ENCODE results near the gene ATF6B. TPM values are rescaled to one million over a fixed set of nuclear protein-coding genes. Genes with fewer than 3 reads are reported as not detected.
"Not testable (repeated sequence)": the region's sequence is repeated elsewhere in the genome, so short reads cannot be mapped to it uniquely, and the experiment has no call there.

ATF6B gene
- total RNA-seq, 1 donor from 2014 or later: 14.1 TPM

- peaks cover 0 to 34% (median 12%) of the 10 kb centered on the region in 3 donors for H3K36me3 ChIP-seq (ENCODE audit: control insufficient read depth in 3 of 3, insufficient read depth in 3 of 3, low read length in 3 of 3)
- H3K4me3 ChIP-seq (ENCODE audit: low read length in 3 of 3); H3K9me3 ChIP-seq (ENCODE audit: control insufficient read depth in 3 of 3, low read length in 3 of 3); H3K4me1 ChIP-seq (ENCODE audit: control insufficient read depth in 3 of 3, insufficient read depth in 3 of 3, low read length in 3 of 3); H3K27me3 ChIP-seq (ENCODE audit: control insufficient read depth in 3 of 3, insufficient read depth in 3 of 3, low read length in 3 of 3); H3K27ac ChIP-seq (ENCODE audit: low read depth, low read length); H3K9ac ChIP-seq (ENCODE audit: low read depth in 1 of 3, low read length in 3 of 3): not testable (repeated sequence)
These were observed 59.7 kb downstream of the ATF6B start for GRCh38 chr6:32068315-32068714.

DNA sequence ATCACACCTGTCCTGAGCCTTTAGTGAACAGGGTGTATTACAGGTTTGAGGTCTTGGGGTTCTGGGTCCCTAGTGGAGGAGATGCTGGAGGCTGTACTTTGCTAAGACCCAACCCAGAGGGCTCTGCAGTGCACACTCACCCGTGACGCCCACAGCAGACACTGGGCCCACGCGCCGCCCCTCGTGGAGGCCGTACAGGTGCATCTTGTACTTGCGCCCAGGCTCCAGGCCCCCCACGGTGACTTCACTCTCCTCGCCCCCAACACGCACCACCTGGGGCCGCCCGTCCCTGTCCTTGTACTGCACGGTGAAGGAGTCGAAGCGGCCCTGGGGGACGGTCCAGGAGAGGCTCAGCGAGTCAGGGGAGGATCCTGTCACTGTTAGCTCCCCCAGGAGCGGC lies 60.5 kb downstream of the ATF6B start:
- not testable (repeated sequence) for H3K9me3 ChIP-seq (ENCODE audit: control insufficient read depth in 3 of 3, low read length in 3 of 3); H3K4me3 ChIP-seq (ENCODE audit: low read length in 3 of 3); H3K9ac ChIP-seq (ENCODE audit: low read depth in 1 of 3, low read length in 3 of 3); H3K27me3 ChIP-seq (ENCODE audit: control insufficient read depth in 3 of 3, insufficient read depth in 3 of 3, low read length in 3 of 3); H3K27ac ChIP-seq (ENCODE audit: low read depth, low read length); H3K4me1 ChIP-seq (ENCODE audit: control insufficient read depth in 3 of 3, insufficient read depth in 3 of 3, low read length in 3 of 3)
- H3K36me3 ChIP-seq (ENCODE audit: control insufficient read depth in 3 of 3, insufficient read depth in 3 of 3, low read length in 3 of 3): peaks cover 0 to 36% (median 12%) of the 10 kb centered on the region in 3 donors

Small RNA genes lying within 50 kb of the gene (small RNA-seq; reads per million reads assigned to genes)
- not detected for gene RNA5SP206

Other genes with a start within 250 kb of the ATF6B start
- 0.52 TPM for gene SLC44A4, start 249.2 kb downstream of the ATF6B start, total RNA-seq
- gene EHMT2, start 230.5 kb downstream of the ATF6B start, total RNA-seq: 24.0 TPM
- 6.3 TPM for gene ZBTB12, start 226.2 kb downstream of the ATF6B start, total RNA-seq
- gene C2, start 200.5 kb downstream of the ATF6B start, total RNA-seq: 8.4 TPM
- gene CFB, start 182.2 kb downstream of the ATF6B start, total RNA-seq: 3.7 TPM
- gene NELFE, start 169.3 kb downstream of the ATF6B start, total RNA-seq: 61.6 TPM
- 25.1 TPM for gene SKIC2, start 169.1 kb downstream of the ATF6B start, total RNA-seq
- gene DXO, start 156.1 kb downstream of the ATF6B start, total RNA-seq: 4.7 TPM
- gene C4A, start 146.2 kb downstream of the ATF6B start, total RNA-seq: 14.1 TPM
- gene C4B, start 113.5 kb downstream of the ATF6B start, total RNA-seq: 18.3 TPM
- not detected for gene CYP21A2, start 89.8 kb downstream of the ATF6B start, total RNA-seq
- 130 TPM for gene TNXB, start 18.9 kb downstream of the ATF6B start, total RNA-seq
- gene FKBPL, start 2.0 kb upstream of the ATF6B start, total RNA-seq: 5.7 TPM
- gene PRRT1, start 23.7 kb upstream of the ATF6B start, total RNA-seq: not detected
- gene PPT2, start 25.9 kb upstream of the ATF6B start, total RNA-seq: 31.3 TPM
- gene EGFL8, start 36.3 kb upstream of the ATF6B start, total RNA-seq: 14.6 TPM
- 8.4 TPM for gene AGPAT1, start 47.8 kb upstream of the ATF6B start, total RNA-seq
- gene RNF5, start 50.2 kb upstream of the ATF6B start, total RNA-seq: 57.9 TPM
- 0.52 TPM for gene AGER, start 56.0 kb upstream of the ATF6B start, total RNA-seq
- gene PBX2, start 62.0 kb upstream of the ATF6B start, total RNA-seq: 50.1 TPM
- 1.6 TPM for gene GPSM3, start 64.4 kb upstream of the ATF6B start, total RNA-seq
- 9.9 TPM for gene NOTCH4, start 95.8 kb upstream of the ATF6B start, total RNA-seq
- gene TSBP1, start 243.7 kb upstream of the ATF6B start, total RNA-seq: not detected

All from skeletal muscle tissue (tissue), 5 donors.